Small intestine (tissue), 7 donors: ENCODE results near the gene DACT3. TPM values are rescaled to one million over a fixed set of nuclear protein-coding genes. Genes with fewer than 3 reads are reported as not detected.

ENCODE experiments used
- DNase-seq, 2 donors: peaks; one replicate each; pipeline versions ENCODE4 v3.0.0 to v3.0.0-alpha.2; 2013
- FAIRE-seq: peaks from 2 replicates; lab custom pipeline; 2012; peaks lifted over from hg19 to GRCh38; lab: Jason Lieb, UNC
- H3K27ac ChIP-seq, 3 donors: one replicate each; pipeline ENCODE4 v1.5.1; 2013; ENCODE audit warnings: low read length in 2 of 3, mild to moderate bottlenecking in 2 of 3, control low read depth in 1 of 3, inconsistent platforms in 1 of 3, low read depth in 1 of 3, moderate library complexity in 1 of 3
- H3K27me3 ChIP-seq, 3 donors: one replicate each; pipeline ENCODE4 v1.6.1; 2013; ENCODE audit warnings: low read length in 3 of 3, inconsistent platforms in 1 of 3; ENCODE audit not compliant: control insufficient read depth in 3 of 3, insufficient read depth in 3 of 3
- H3K36me3 ChIP-seq, 3 donors: one replicate each; pipeline ENCODE4 v1.6.1; 2013; ENCODE audit warnings: low read length in 3 of 3, inconsistent platforms in 1 of 3, low read depth in 1 of 3, mild to moderate bottlenecking in 1 of 3, moderate library complexity in 1 of 3; ENCODE audit not compliant: control insufficient read depth in 3 of 3, insufficient read depth in 2 of 3
- H3K4me1 ChIP-seq, 3 donors: one replicate each; pipeline ENCODE4 v1.6.1; 2013; ENCODE audit warnings: low read length in 2 of 3, inconsistent platforms in 1 of 3, low read depth in 1 of 3, mild to moderate bottlenecking in 1 of 3, moderate library complexity in 1 of 3; ENCODE audit not compliant: control insufficient read depth in 3 of 3, insufficient read depth in 2 of 3
- H3K4me3 ChIP-seq, 3 donors: one replicate each; pipeline ENCODE4 v1.5.1; 2013; ENCODE audit warnings: low read length in 3 of 3, control low read depth in 1 of 3, inconsistent platforms in 1 of 3, low read depth in 1 of 3, mild to moderate bottlenecking in 1 of 3, moderate library complexity in 1 of 3
- H3K9me3 ChIP-seq, 2 donors: one replicate each; pipeline ENCODE4 v1.6.1; 2013; ENCODE audit warnings: low read depth in 1 of 2, low read length in 1 of 2; ENCODE audit not compliant: control insufficient read depth in 2 of 2, insufficient read depth in 1 of 2
- WGBS, 3 donors: extraction: QIAGEN DNeasy Blood & Tissue Kit; methylation state at CpG; one replicate each; pipeline ENCODE4 v1.1.7; 2013; 5-methylcytosine and 5-hydroxymethylcytosine counted together
- polyA plus RNA-seq, 4 donors: library from polyadenylated mRNA; stranded (reverse) in 3 of 4; unstranded in 1 of 4; fragments of 200-250 nt in 3 of 4; fragments of 120-200 nt in 1 of 4; gene quantifications; one replicate each; pipeline versions ENCODE4 v1.2.1 to v1.2.3, GENCODE V29; 2013
- donor health status: healthy with polysubstance abuse.
- donor health status: control.
- donor health status: control.
- donor health status: Bipolar disorder and iron deficiency.
- donor health status: healthy.

DACT3 gene
- polyA plus RNA-seq, 4 donors: 2.2 to 7.1 (median 5.3) TPM; not detected in 1

DNA sequence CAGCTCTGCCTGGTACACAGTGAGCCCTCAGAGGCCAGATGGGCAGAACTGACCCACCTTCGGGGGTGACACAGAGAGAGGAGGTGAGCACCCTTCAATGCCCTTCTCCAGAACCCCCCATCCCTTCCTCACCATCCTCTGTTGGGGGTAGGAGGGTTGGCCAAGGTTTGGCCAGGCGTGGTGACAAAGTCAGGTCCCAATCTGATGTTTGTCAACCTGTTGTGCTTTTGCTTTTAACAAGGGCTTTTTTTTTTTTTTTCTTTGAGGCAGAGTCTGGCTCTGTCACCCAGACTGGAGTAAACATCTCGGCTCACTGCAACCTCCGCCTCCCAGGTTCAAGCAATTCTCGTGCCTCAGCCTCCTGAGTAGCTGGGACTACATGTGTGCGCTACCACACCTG is 43.4 kb downstream of the DACT3 start:
- Histone ChIP-seq H3K36me3 (no peaks in the 10 kb centered on the region), H3K27me3 (peaks cover 0 to 27% (median 0%) of the 10 kb centered on the region in 3 donors), H3K27ac (peak overlapping the region in 1 of 3 donors; percentile 2), H3K4me1 (peaks cover 0 to 9% (median 5%) of the 10 kb centered on the region in 3 donors), H3K9me3 (no peaks in the 10 kb centered on the region), H3K4me3 (no peak overlapping the region)
- DNase-seq (no peak), FAIRE-seq (no peak)
- WGBS, 3 donors: 69 to 82% (median 70%) methylated on average over 6 of the region's 6 CpGs

DNA sequence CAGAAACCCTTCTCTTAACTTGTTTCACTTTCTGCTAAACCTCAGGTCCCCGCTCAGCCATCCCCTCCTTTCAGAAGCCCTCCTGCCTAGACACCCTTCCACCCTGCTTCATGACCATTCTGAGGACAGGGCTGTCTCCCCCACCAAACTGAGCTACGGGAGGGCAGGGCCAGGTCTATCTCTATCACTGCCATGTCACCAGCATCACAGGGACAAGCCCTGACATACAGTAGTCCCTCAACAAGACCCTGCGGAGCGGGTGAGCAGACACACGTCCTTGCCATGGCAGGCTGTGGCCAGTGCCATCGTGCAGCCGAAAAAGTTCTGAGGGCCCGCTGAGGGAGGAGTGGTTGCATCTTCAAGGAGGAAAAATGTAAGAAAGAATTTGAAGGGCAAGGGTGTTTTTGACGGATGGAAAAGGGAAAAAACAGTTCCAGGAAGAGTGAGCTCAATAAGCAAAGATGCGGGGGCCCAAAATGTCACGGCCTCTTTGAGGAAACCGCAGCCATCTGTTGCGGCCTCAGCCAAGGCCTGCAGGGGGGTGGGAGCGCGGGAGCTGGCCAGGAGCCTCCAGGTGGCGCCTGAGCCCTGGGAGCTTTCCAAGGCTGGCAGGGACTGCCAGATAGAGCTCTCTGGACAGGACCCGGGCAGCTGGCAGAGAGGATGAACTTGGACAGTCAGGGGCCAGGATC is 44.2 kb downstream of the DACT3 start:
- DNase-seq: peak; percentile 65 to 72
- 26 to 30% (median 27%) methylated on average over 17 of the region's 17 CpGs for WGBS, 3 donors
- no peaks in the 10 kb centered on the region for H3K36me3 ChIP-seq
- H3K9me3 ChIP-seq: no peaks in the 10 kb centered on the region
- peaks cover 0 to 21% (median 0%) of the 10 kb centered on the region in 3 donors for H3K27me3 ChIP-seq
- H3K4me3 ChIP-seq: no peak overlapping the region
- peaks cover 0 to 9% (median 5%) of the 10 kb centered on the region in 3 donors for H3K4me1 ChIP-seq
- H3K27ac ChIP-seq: peak overlapping the region in 2 of 3 donors; percentile 25 to 48
- no peak for FAIRE-seq

GRCh38 chr19:46615966-46616365 is 45.0 kb downstream of the DACT3 start:
- Histone ChIP-seq H3K4me3 (no peak overlapping the region), H3K36me3 (peaks cover 0 to 6% (median 0%) of the 10 kb centered on the region in 3 donors), H3K27me3 (peaks cover 0 to 13% (median 0%) of the 10 kb centered on the region in 3 donors), H3K4me1 (peaks cover 0 to 9% (median 5%) of the 10 kb centered on the region in 3 donors), H3K9me3 (no peaks in the 10 kb centered on the region), H3K27ac (no peak overlapping the region)
- no peak for FAIRE-seq
- DNase-seq: peak in 1 of 2 donors; percentile 59
- 22 to 79% (median 49%) methylated on average over 10 of the region's 10 CpGs for WGBS, 3 donors

DNA sequence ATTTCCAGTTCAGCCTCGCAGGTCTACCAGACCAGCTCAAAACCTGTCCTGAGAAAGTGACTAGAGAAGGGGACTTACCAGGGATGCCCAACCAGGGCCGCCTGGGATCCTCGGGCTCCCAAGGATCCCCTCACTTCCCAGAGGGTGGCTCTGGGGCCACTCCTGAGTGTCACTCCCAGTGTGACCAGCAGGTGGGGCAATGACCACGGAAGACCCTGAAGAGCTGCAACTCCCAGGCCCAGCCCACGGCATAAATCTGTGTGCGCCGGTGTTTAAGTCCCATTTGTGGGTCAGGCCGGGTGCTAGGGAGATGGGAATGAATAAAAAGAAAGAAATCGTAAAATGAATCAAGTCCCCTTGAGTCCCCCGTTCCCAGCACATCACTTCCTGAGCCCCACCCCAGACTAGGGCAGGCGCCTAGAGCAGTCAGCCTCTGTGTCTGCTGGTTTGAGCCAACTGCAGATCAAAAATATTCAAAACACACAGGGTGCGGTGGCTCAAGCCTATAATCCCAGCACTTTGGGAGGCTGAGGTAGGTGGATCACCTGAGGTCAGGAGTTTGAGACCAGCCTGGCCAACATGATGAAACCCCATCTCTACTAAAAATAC is 46.8 kb downstream of the DACT3 start:
- H3K4me3 ChIP-seq: no peak overlapping the region
- H3K27me3 ChIP-seq: no peaks in the 10 kb centered on the region
- 11 to 14% (median 11%) methylated on average over 12 of the region's 12 CpGs for WGBS, 3 donors
- peaks cover 0 to 4% (median 4%) of the 10 kb centered on the region in 3 donors for H3K4me1 ChIP-seq
- peaks cover 2 to 23% (median 9%) of the 10 kb centered on the region in 3 donors for H3K36me3 ChIP-seq
- H3K9me3 ChIP-seq: no peaks in the 10 kb centered on the region
- FAIRE-seq: no peak
- H3K27ac ChIP-seq: no peak overlapping the region
- peak; percentile 77 to 86 for DNase-seq

DNA sequence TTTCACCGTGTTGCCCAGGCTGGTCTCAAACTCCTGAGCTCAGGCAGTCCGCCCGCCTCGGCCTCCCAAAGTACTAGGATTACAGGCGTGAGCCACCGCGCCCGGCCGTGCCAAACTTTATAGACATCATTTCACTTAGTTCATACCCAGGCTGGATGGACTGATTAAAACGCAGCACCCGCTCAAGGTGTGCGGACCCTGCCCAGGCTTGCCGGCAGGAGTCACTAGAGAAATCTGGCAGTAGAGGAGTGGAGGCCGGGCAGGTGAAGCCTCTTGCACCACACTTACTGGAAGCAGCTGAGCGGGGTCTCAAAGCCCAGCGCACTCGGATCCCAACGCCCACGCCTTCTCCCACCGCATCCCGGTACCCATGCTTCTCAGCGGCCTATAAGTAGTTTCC is 47.5 kb downstream of the DACT3 start:
- Histone ChIP-seq H3K27me3 (no peaks in the 10 kb centered on the region), H3K36me3 (peaks cover 3 to 30% (median 16%) of the 10 kb centered on the region in 3 donors), H3K4me1 (peaks cover 0 to 4% (median 4%) of the 10 kb centered on the region in 3 donors), H3K9me3 (no peaks in the 10 kb centered on the region), H3K27ac (no peak overlapping the region), H3K4me3 (no peak overlapping the region)
- WGBS, 3 donors: 84 to 92% (median 88%) methylated on average over 21 to 22 of the region's 22 CpGs
- no peak for DNase-seq
- FAIRE-seq: no peak

GRCh38 chr19:46611776-46612175 is 49.2 kb downstream of the DACT3 start:
- 35 to 48% (median 47%) methylated on average over 5 to 6 of the region's 6 CpGs for WGBS, 3 donors

GRCh38 chr19:46610851-46611770 is 49.9 kb downstream of the DACT3 start:
- H3K27ac ChIP-seq: no peak overlapping the region
- H3K9me3 ChIP-seq: no peaks in the 10 kb centered on the region
- FAIRE-seq (no peak), DNase-seq (peak in 1 of 2 donors; percentile 4)
- 70 to 76% (median 74%) methylated on average over 17 of the region's 17 CpGs for WGBS, 3 donors
- H3K4me3 ChIP-seq: no peak overlapping the region
- H3K27me3 ChIP-seq: no peaks in the 10 kb centered on the region
- H3K4me1 ChIP-seq: peaks cover 0 to 9% (median 0%) of the 10 kb centered on the region in 3 donors
- H3K36me3 ChIP-seq: peaks cover 3 to 54% (median 31%) of the 10 kb centered on the region in 3 donors

More at GRCh38 chr19:46611776-46612175, 49.2 kb downstream of the DACT3 start:
- H3K4me3 ChIP-seq: no peak overlapping the region
- H3K27ac ChIP-seq: peak overlapping the region in 1 of 3 donors; percentile 51
- FAIRE-seq (no peak), DNase-seq (no peak)
- no peaks in the 10 kb centered on the region for H3K9me3 ChIP-seq
- H3K27me3 ChIP-seq: no peaks in the 10 kb centered on the region
- H3K4me1 ChIP-seq: peaks cover 0 to 6% (median 0%) of the 10 kb centered on the region in 3 donors
- peaks cover 3 to 48% (median 31%) of the 10 kb centered on the region in 3 donors for H3K36me3 ChIP-seq

- 54 to 60% (median 55%) methylated on average over 5 of the region's 5 CpGs for WGBS, 3 donors
- Histone ChIP-seq H3K36me3 (peaks cover 3 to 62% (median 37%) of the 10 kb centered on the region in 3 donors), H3K4me1 (peaks cover 0 to 16% (median 0%) of the 10 kb centered on the region in 3 donors), H3K4me3 (no peak overlapping the region), H3K27me3 (no peaks in the 10 kb centered on the region), H3K9me3 (no peaks in the 10 kb centered on the region), H3K27ac (no peak overlapping the region)
- FAIRE-seq (no peak), DNase-seq (no peak)
These were observed 50.6 kb downstream of the DACT3 start for GRCh38 chr19:46610413-46610775.
